Uterus (tissue), 2 donors: ENCODE data around the gene NLGN1.

Experiments
- POLR2A ChIP-seq, 2 donors: fragments of 450-650 bp; IDR thresholded peaks; one replicate each; pipeline ENCODE4 v1.6.1; 2016; ENCODE audit warnings: antibody characterized with exemption in 2 of 2, mild to moderate bottlenecking in 1 of 2, moderate library complexity in 1 of 2
- TF ChIP-seq, protein P1 (sequence below), 4 experiments: fragments of 200-600 bp in 2 of 4; fragments of 450-650 bp in 2 of 4; sonication (generic) in 2 of 4; IDR thresholded peaks; one replicate each; pipeline ENCODE4 v1.5.1; 2016 to 2019; ENCODE audit warnings: antibody characterized with exemption in 4 of 4, mild to moderate bottlenecking in 2 of 4, moderate library complexity in 1 of 4

DNA sequence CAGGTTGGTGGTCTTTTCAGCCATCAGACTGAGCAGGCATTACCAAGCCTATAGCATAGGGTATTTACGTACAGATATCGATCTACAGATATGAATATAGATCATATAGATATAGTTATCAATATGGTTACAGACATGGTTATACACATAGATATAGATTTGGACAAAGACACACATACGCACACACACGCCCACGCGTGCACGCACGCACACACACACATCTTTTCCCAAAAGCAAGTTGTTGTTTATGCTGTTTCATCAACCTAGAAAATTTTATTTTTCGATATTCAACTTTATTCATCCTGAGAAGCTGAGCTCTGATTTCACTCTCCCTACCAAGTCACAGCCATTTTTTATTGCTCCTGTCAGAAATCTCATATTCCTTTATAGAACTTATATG, 309.1 kb downstream of the NLGN1 start:
- TF ChIP-seq, protein P1, sequence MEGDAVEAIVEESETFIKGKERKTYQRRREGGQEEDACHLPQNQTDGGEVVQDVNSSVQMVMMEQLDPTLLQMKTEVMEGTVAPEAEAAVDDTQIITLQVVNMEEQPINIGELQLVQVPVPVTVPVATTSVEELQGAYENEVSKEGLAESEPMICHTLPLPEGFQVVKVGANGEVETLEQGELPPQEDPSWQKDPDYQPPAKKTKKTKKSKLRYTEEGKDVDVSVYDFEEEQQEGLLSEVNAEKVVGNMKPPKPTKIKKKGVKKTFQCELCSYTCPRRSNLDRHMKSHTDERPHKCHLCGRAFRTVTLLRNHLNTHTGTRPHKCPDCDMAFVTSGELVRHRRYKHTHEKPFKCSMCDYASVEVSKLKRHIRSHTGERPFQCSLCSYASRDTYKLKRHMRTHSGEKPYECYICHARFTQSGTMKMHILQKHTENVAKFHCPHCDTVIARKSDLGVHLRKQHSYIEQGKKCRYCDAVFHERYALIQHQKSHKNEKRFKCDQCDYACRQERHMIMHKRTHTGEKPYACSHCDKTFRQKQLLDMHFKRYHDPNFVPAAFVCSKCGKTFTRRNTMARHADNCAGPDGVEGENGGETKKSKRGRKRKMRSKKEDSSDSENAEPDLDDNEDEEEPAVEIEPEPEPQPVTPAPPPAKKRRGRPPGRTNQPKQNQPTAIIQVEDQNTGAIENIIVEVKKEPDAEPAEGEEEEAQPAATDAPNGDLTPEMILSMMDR (IDR thresholded peaks at IDR 0.05), result no peak
- no peak for TF ChIP-seq POLR2A (IDR thresholded peaks at IDR 0.05)
